Urinary bladder (tissue), 4 donors: ENCODE data around the gene SIGLEC7. TPM values are rescaled to one million over a fixed set of nuclear protein-coding genes. Genes with fewer than 3 reads are reported as not detected.
"Not testable (repeated sequence)": the region's sequence is repeated elsewhere in the genome, so short reads cannot be mapped to it uniquely, and the experiment has no call there.

Experiments used
- DNase-seq: peaks from one replicate; pipeline ENCODE4 v3.0.0-alpha.2; 2015; ENCODE audit errors: extremely low spot score
- H3K27ac ChIP-seq: one replicate; pipeline ENCODE4 v1.5.1; 2013; ENCODE audit warnings: low read depth, mild to moderate bottlenecking, moderate library complexity
- H3K36me3 ChIP-seq: one replicate; pipeline ENCODE4 v1.6.1; 2013; ENCODE audit warnings: mild to moderate bottlenecking, moderate library complexity; ENCODE audit not compliant: insufficient read depth
- H3K4me1 ChIP-seq: one replicate; pipeline ENCODE4 v1.6.1; 2013; ENCODE audit warnings: mild to moderate bottlenecking, moderate library complexity; ENCODE audit not compliant: insufficient read depth
- H3K4me3 ChIP-seq: one replicate; pipeline ENCODE4 v1.5.1; 2013; ENCODE audit warnings: low read depth, low read length
- WGBS: extraction: QIAGEN DNeasy Blood & Tissue Kit; methylation state at CpG from one replicate; pipeline ENCODE4 v1.1.7; 2013; 5-methylcytosine and 5-hydroxymethylcytosine counted together
- polyA plus RNA-seq: library from polyadenylated mRNA; stranded (reverse); fragments of 200-250 nt; gene quantifications from one replicate; pipeline ENCODE4 v1.2.3, GENCODE V29; 2013
- total RNA-seq: library from RNA; depleted of rRNA; stranded (reverse); fragments of >200 nt; gene quantifications from one replicate; pipeline ENCODE4 v1.2.3, GENCODE V29; 2014
- donor health status: healthy with polysubstance abuse.
- donor health status: healthy.

SIGLEC7 gene
- total and polyA plus RNA-seq, 2 donors, result 0.85 to 3.4 TPM

- no peak for DNase-seq
- no peak overlapping the region for H3K4me3 ChIP-seq
- H3K4me1 ChIP-seq, result no peaks in the 10 kb centered on the region
- no peak overlapping the region for H3K27ac ChIP-seq
- H3K36me3 ChIP-seq, result no peaks in the 10 kb centered on the region
- WGBS, result 27% methylated on average over 2 of the region's 2 CpGs
These were observed 14.6 kb downstream of the SIGLEC7 start for GRCh38 chr19:51156710-51157109.

- Histone ChIP-seq H3K4me1 (no peaks in the 10 kb centered on the region), H3K36me3 (no peaks in the 10 kb centered on the region), H3K4me3 (no peak overlapping the region), H3K27ac (no peak overlapping the region)
- DNase-seq, result no peak
- 38% methylated on average over 2 of the region's 2 CpGs for WGBS
These were observed 15.2 kb downstream of the SIGLEC7 start for GRCh38 chr19:51157265-51157664.

GRCh38 chr19:51158474-51159129, 16.5 kb downstream of the SIGLEC7 start:
- WGBS, result 40% methylated on average over 7 of the region's 7 CpGs
- Histone ChIP-seq H3K4me1 (no peaks in the 10 kb centered on the region), H3K4me3 (no peak overlapping the region), H3K27ac (no peak overlapping the region), H3K36me3 (no peaks in the 10 kb centered on the region)
- DNase-seq, result no peak

GRCh38 chr19:51159656-51160055, 17.6 kb downstream of the SIGLEC7 start:
- Histone ChIP-seq H3K27ac (no peak overlapping the region), H3K4me3 (no peak overlapping the region), H3K4me1 (no peaks in the 10 kb centered on the region), H3K36me3 (no peaks in the 10 kb centered on the region)
- no peak for DNase-seq
- WGBS, result 74% methylated on average over 4 of the region's 4 CpGs

GRCh38 chr19:51161266-51161665, 19.2 kb downstream of the SIGLEC7 start:
- DNase-seq, result no peak
- no peaks in the 10 kb centered on the region for H3K4me1 ChIP-seq
- H3K27ac ChIP-seq, result no peak overlapping the region
- no peak overlapping the region for H3K4me3 ChIP-seq
- 83% methylated on average over 1 of the region's 1 CpG for WGBS
- no peaks in the 10 kb centered on the region for H3K36me3 ChIP-seq

- DNase-seq, result no peak
- H3K4me3 ChIP-seq, result no peak overlapping the region
- 81% methylated on average over 4 of the region's 4 CpGs for WGBS
These were observed 19.9 kb downstream of the SIGLEC7 start for GRCh38 chr19:51161867-51162496.

GRCh38 chr19:51163257-51163656, 21.2 kb downstream of the SIGLEC7 start:
- H3K27ac ChIP-seq, result no peak overlapping the region
- DNase-seq, result no peak
- H3K4me3 ChIP-seq, result no peak overlapping the region
- no peaks in the 10 kb centered on the region for H3K36me3 ChIP-seq
- 67% methylated on average over 3 of the region's 3 CpGs for WGBS
- H3K4me1 ChIP-seq, result no peaks in the 10 kb centered on the region

More at GRCh38 chr19:51161867-51162496, 19.9 kb downstream of the SIGLEC7 start:
- H3K27ac ChIP-seq, result no peak overlapping the region
- H3K36me3 ChIP-seq, result no peaks in the 10 kb centered on the region
- H3K4me1 ChIP-seq, result no peaks in the 10 kb centered on the region

- DNase-seq, result no peak
- Histone ChIP-seq H3K36me3 (no peaks in the 10 kb centered on the region), H3K4me3 (no peak overlapping the region), H3K27ac (no peak overlapping the region), H3K4me1 (no peaks in the 10 kb centered on the region)
- WGBS, result 51% methylated on average over 3 of the region's 3 CpGs
These were observed 22.1 kb downstream of the SIGLEC7 start for GRCh38 chr19:51164215-51164614.

- no peak for DNase-seq
- no peak overlapping the region for H3K4me3 ChIP-seq
- no peaks in the 10 kb centered on the region for H3K36me3 ChIP-seq
- no peaks in the 10 kb centered on the region for H3K4me1 ChIP-seq
- WGBS, result 55% methylated on average over 9 of the region's 9 CpGs
- no peak overlapping the region for H3K27ac ChIP-seq
These were observed 24.9 kb downstream of the SIGLEC7 start for GRCh38 chr19:51166846-51167490.

GRCh38 chr19:51168564-51169282, 26.6 kb downstream of the SIGLEC7 start:
- WGBS, result 75% methylated on average over 13 of the region's 13 CpGs
- Histone ChIP-seq H3K4me1 (no peaks in the 10 kb centered on the region), H3K27ac (no peak overlapping the region), H3K4me3 (no peak overlapping the region), H3K36me3 (no peaks in the 10 kb centered on the region)
- no peak for DNase-seq

- 15% methylated on average over 11 of the region's 11 CpGs for WGBS
- not testable (repeated sequence) for H3K27ac ChIP-seq, H3K4me3 ChIP-seq, H3K36me3 ChIP-seq, DNase-seq, H3K4me1 ChIP-seq
These were observed 27.3 kb downstream of the SIGLEC7 start for GRCh38 chr19:51169283-51169918.

- Histone ChIP-seq H3K36me3 (no peaks in the 10 kb centered on the region), H3K4me1 (no peaks in the 10 kb centered on the region), H3K27ac (no peak overlapping the region), H3K4me3 (no peak overlapping the region)
- WGBS, result 86% methylated on average over 2 of the region's 2 CpGs
- no peak for DNase-seq
These were observed 30.1 kb downstream of the SIGLEC7 start for GRCh38 chr19:51172223-51172622.

- no peaks in the 10 kb centered on the region for H3K4me1 ChIP-seq
- H3K27ac ChIP-seq, result no peak overlapping the region
- 54% methylated on average over 5 of the region's 5 CpGs for WGBS
These were observed 31.6 kb downstream of the SIGLEC7 start for GRCh38 chr19:51173681-51174080.

More at GRCh38 chr19:51173681-51174080, 31.6 kb downstream of the SIGLEC7 start:
- Histone ChIP-seq H3K36me3 (no peaks in the 10 kb centered on the region), H3K4me3 (no peak overlapping the region)
- no peak for DNase-seq
